Measurements from ENCODE around the gene RFTN1. TPM values are rescaled to one million over a fixed set of nuclear protein-coding genes. Genes with fewer than 3 reads are reported as not detected.

Gene RFTN1
- total and polyA plus RNA-seq, 9 of the 15 experiments (the other 6 are each of a cell fraction or from before 2014, with no cell fraction given), result 0.08 to 0.51 (median 0.11) TPM; not detected in 6

- TF ChIP-seq EP400 (IDR thresholded peaks at IDR 0.05), result peak; percentile 53; the same call in 1 of the 2 replicates
- peak; percentile 66 for TF ChIP-seq BCOR (IDR thresholded peaks at IDR 0.05)
- 0 out of 2 replicates have a peak, but pooled peaks have one; percentile 31 for TF ChIP-seq ZNF175 (CRISPR knock-in tag; IDR thresholded peaks at IDR 0.05; ENCODE audit: low read depth)
- TF ChIP-seq SMARCC2 (IDR thresholded peaks at IDR 0.05; ENCODE audit: low read depth), result peak; percentile 59; the same call in 1 of the 2 replicates
- TF ChIP-seq, protein P1, sequence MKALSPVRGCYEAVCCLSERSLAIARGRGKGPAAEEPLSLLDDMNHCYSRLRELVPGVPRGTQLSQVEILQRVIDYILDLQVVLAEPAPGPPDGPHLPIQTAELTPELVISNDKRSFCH (CRISPR knock-in tag; IDR thresholded peaks at IDR 0.05), result no peak
- TF ChIP-seq, protein P1 (tag; IDR thresholded peaks at IDR 0.05), result peak; percentile 27; the same call in 1 of the 2 replicates
- peak; percentile 90 for TF ChIP-seq TAL1 (IDR thresholded peaks at IDR 0.05)
- peak in 1 of 3 experiments; percentile 34; a peak in 1 of 6 replicates for TF ChIP-seq ZBTB11 (CRISPR knock-in tag; IDR thresholded peaks at IDR 0.05)
- TF ChIP-seq SP1 (CRISPR knock-in tag; IDR thresholded peaks at IDR 0.05), result peak; percentile 61
- TF ChIP-seq MTA2 (IDR thresholded peaks at IDR 0.05; ENCODE audit: low read depth), result peak; percentile 57
- peak; percentile 70 for TF ChIP-seq ATF7 (IDR thresholded peaks at IDR 0.05)
- TF ChIP-seq, protein P2, sequence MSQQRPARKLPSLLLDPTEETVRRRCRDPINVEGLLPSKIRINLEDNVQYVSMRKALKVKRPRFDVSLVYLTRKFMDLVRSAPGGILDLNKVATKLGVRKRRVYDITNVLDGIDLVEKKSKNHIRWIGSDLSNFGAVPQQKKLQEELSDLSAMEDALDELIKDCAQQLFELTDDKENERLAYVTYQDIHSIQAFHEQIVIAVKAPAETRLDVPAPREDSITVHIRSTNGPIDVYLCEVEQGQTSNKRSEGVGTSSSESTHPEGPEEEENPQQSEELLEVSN (IDR thresholded peaks at IDR 0.05; ENCODE audit: borderline replicate concordance in 1 of 2, extremely low read depth in 1 of 2, insufficient read depth in 1 of 2, insufficient read length in 1 of 2, low read depth in 1 of 2, low read length in 1 of 2, poor library complexity in 1 of 2, severe bottlenecking in 1 of 2), result peak in 1 of 2 experiments; percentile 33
- TF ChIP-seq ZNF589 (CRISPR knock-in tag; IDR thresholded peaks at IDR 0.05; ENCODE audit: low read depth), result peak; percentile 75; the same call in 1 of the 2 replicates
Measured at GRCh38 chr3:16546186-16547010, 32.9 kb upstream of the RFTN1 start (continued).
